HEK293T (cell line): ENCODE results near the gene VWC2.

Source experiments
- CTCF ChIA-PET: fragments of 350-600 bp; formaldehyde crosslinking; extraction: SDS; loops from one replicate; lab custom pipeline; 2021; ENCODE audit warnings: antibody characterized with exemption, inconsistent platforms; lab: Yijun Ruan, JAX
- POLR2A ChIA-PET: fragments of 350-600 bp; formaldehyde crosslinking; extraction: SDS; loops from one replicate; lab custom pipeline; 2020; ENCODE audit warnings: antibody characterized with exemption, inconsistent platforms; lab: Yijun Ruan, JAX
- DNase-seq: peaks from one replicate; pipeline ENCODE4 v3.0.0; 2012; ENCODE audit warnings: mixed read lengths; ENCODE audit errors: extremely low spot score
- ARNT ChIP-seq: fragments of 450-650 bp; IDR thresholded peaks from 2 replicates; pipeline ENCODE4 v1.6.1; 2017; ENCODE audit warnings: mild to moderate bottlenecking
- BHLHE40 ChIP-seq: fragments of 450-650 bp; IDR thresholded peaks from 2 replicates; pipeline ENCODE4 v1.6.1; 2016; ENCODE audit warnings: mild to moderate bottlenecking, moderate library complexity, borderline replicate concordance
- CTBP1 ChIP-seq: fragments of 450-650 bp; IDR thresholded peaks from 2 replicates; pipeline ENCODE4 v1.6.1; 2016; ENCODE audit warnings: borderline replicate concordance
- ELF4 ChIP-seq: fragments of 450-650 bp; IDR thresholded peaks from 2 replicates; pipeline ENCODE4 v1.6.1; 2017; ENCODE audit warnings: antibody characterized with exemption
- FOXA1 ChIP-seq: fragments of 450-650 bp; IDR thresholded peaks from 2 replicates; pipeline ENCODE4 v1.6.1; 2016; ENCODE audit warnings: mild to moderate bottlenecking
- FOXK2 ChIP-seq: fragments of 450-650 bp; IDR thresholded peaks from 2 replicates; pipeline ENCODE4 v1.6.1; 2016; ENCODE audit warnings: mild to moderate bottlenecking
- FOXM1 ChIP-seq: fragments of 450-650 bp; IDR thresholded peaks from 2 replicates; pipeline ENCODE4 v1.6.1; 2017; ENCODE audit warnings: mild to moderate bottlenecking, borderline replicate concordance
- HDGF ChIP-seq: fragments of 450-650 bp; IDR thresholded peaks from 2 replicates; pipeline ENCODE4 v1.6.1; 2017; ENCODE audit warnings: antibody characterized with exemption, borderline replicate concordance
- L3MBTL2 ChIP-seq: fragments of 450-650 bp; conservative IDR thresholded peaks from 2 replicates; pipeline ENCODE4 v1.6.1; 2016; ENCODE audit warnings: mild to moderate bottlenecking
- LEF1 ChIP-seq: fragments of 450-650 bp; IDR thresholded peaks from 2 replicates; pipeline ENCODE4 v1.6.1; 2017; ENCODE audit warnings: mild to moderate bottlenecking, borderline replicate concordance
- NFRKB ChIP-seq: fragments of 450-650 bp; IDR thresholded peaks from 2 replicates; pipeline ENCODE4 v1.6.1; 2016; ENCODE audit warnings: mild to moderate bottlenecking, moderate library complexity
- PKNOX1 ChIP-seq: fragments of 450-650 bp; IDR thresholded peaks from 2 replicates; pipeline ENCODE4 v1.6.1; 2016
- SP1 ChIP-seq: fragments of 450-650 bp; IDR thresholded peaks from 2 replicates; pipeline ENCODE4 v1.6.1; 2017
- SUZ12 ChIP-seq: fragments of 450-650 bp; IDR thresholded peaks from 2 replicates; pipeline ENCODE4 v1.6.1; 2016; ENCODE audit warnings: mild to moderate bottlenecking
- TARDBP ChIP-seq: fragments of 450-650 bp; IDR thresholded peaks from 2 replicates; pipeline ENCODE4 v1.6.1; 2016
- ZNF384 ChIP-seq: fragments of 450-650 bp; IDR thresholded peaks from 2 replicates; pipeline ENCODE4 v1.6.1; 2016

VWC2 gene

GRCh38 chr7:49768254-49768653 is 5.2 kb upstream of the VWC2 start:
- no peak for TF ChIP-seq SP1
- no peak for TF ChIP-seq ELF4
- no peak for TF ChIP-seq ZNF384
- no peak for TF ChIP-seq ARNT
- TF ChIP-seq PKNOX1, result no peak
- DNase-seq, result no peak
- POLR2A ChIA-PET, result no interaction called here
- CTCF ChIA-PET, result no interaction called here

GRCh38 chr7:49768835-49769234 is 4.6 kb upstream of the VWC2 start:
- TF ChIP-seq SP1 (no peak), ZNF384 (no peak), FOXK2 (no peak), CTBP1 (no peak), BHLHE40 (no peak)
- no peak for DNase-seq
- CTCF ChIA-PET, result no interaction called here
- POLR2A ChIA-PET, result no interaction called here

- DNase-seq, result no peak
- no peak for TF ChIP-seq SP1
- no peak for TF ChIP-seq FOXK2
- TF ChIP-seq TARDBP, result no peak
- no peak for TF ChIP-seq CTBP1
- no peak for TF ChIP-seq FOXM1
- no peak for TF ChIP-seq SUZ12
- TF ChIP-seq NFRKB, result no peak
- TF ChIP-seq ELF4, result no peak
- TF ChIP-seq PKNOX1, result no peak
- no peak for TF ChIP-seq FOXA1
- TF ChIP-seq LEF1, result no peak
- no peak for TF ChIP-seq HDGF
- TF ChIP-seq BHLHE40, result no peak
- no peak for TF ChIP-seq ZNF384
- TF ChIP-seq ARNT, result no peak
- TF ChIP-seq L3MBTL2, result no peak
- ChIA-PET CTCF (no interaction called here), POLR2A (no interaction called here)
Measured at GRCh38 chr7:49769285-49769857, 4.1 kb upstream of the VWC2 start.

GRCh38 chr7:49770838-49771237 is 2.6 kb upstream of the VWC2 start:
- no peak for TF ChIP-seq L3MBTL2
- TF ChIP-seq PKNOX1, result no peak
- no peak for TF ChIP-seq ZNF384
- no peak for TF ChIP-seq FOXM1
- no peak for TF ChIP-seq CTBP1
- TF ChIP-seq FOXK2, result no peak
- TF ChIP-seq SP1, result no peak
- TF ChIP-seq LEF1, result no peak
- TF ChIP-seq FOXA1, result no peak
- no peak for TF ChIP-seq ELF4
- no peak for TF ChIP-seq TARDBP
- TF ChIP-seq NFRKB, result no peak
- TF ChIP-seq ARNT, result no peak
- TF ChIP-seq BHLHE40, result no peak
- TF ChIP-seq HDGF, result no peak
- no peak for TF ChIP-seq SUZ12
- no peak for DNase-seq
- POLR2A ChIA-PET, result no interaction called here
- CTCF ChIA-PET, result no interaction called here

- no peak for DNase-seq
- TF ChIP-seq L3MBTL2 (no peak), TARDBP (no peak), CTBP1 (no peak), FOXA1 (no peak)
- CTCF ChIA-PET, result no interaction called here
- POLR2A ChIA-PET, result no interaction called here
Measured at GRCh38 chr7:49771427-49772176, 1.8 kb upstream of the VWC2 start.

- TF ChIP-seq TARDBP (no peak), CTBP1 (no peak), FOXM1 (no peak), LEF1 (no peak), FOXA1 (no peak), BHLHE40 (no peak), ZNF384 (no peak), L3MBTL2 (no peak)
- no peak for DNase-seq
- CTCF ChIA-PET, result no interaction called here
- POLR2A ChIA-PET, result no interaction called here
Measured at GRCh38 chr7:49772916-49773217, 571 bp upstream of the VWC2 start.

GRCh38 chr7:49773936-49774458 is 559 bp downstream of the VWC2 start:
- TF ChIP-seq HDGF, result no peak
- no peak for TF ChIP-seq FOXK2
- TF ChIP-seq LEF1, result no peak
- ChIA-PET CTCF (no interaction called here), POLR2A (no interaction called here)
- DNase-seq, result no peak
